ENCODE results near the gene PCBP3. TPM values are rescaled to one million over a fixed set of nuclear protein-coding genes. Genes with fewer than 3 reads are reported as not detected.

PCBP3 gene
- total and polyA plus RNA-seq, 10 of the 15 experiments (the other 5 are each of a cell fraction or from before 2014, with no cell fraction given): 0.09 to 1.3 (median 0.46) TPM; not detected in 3

- TF ChIP-seq ZBTB11 (CRISPR knock-in tag; IDR thresholded peaks at IDR 0.05): no peak
- TF ChIP-seq CREB1 (IDR thresholded peaks at IDR 0.05; ENCODE audit: low read depth): no peak
- no peak for TF ChIP-seq MEF2A (IDR thresholded peaks at IDR 0.05; ENCODE audit: insufficient read depth, low read depth, low read length)
- no peak for TF ChIP-seq E2F8 (IDR thresholded peaks at IDR 0.05; ENCODE audit: low read depth, partially characterized antibody)
- no peak for TF ChIP-seq E4F1 (IDR thresholded peaks at IDR 0.05; ENCODE audit: borderline replicate concordance, partially characterized antibody)
- TF ChIP-seq SMC3 (IDR thresholded peaks at IDR 0.05; ENCODE audit: borderline replicate concordance, low read length): no peak
Observed at GRCh38 chr21:45601551-45601950, 42.0 kb upstream of the PCBP3 start (continued).

All from GM12878 (cell line).